H1 (cell line): ENCODE measurements around the gene MIDN. TPM values are rescaled to one million over a fixed set of nuclear protein-coding genes. Genes with fewer than 3 reads are reported as not detected.

ENCODE experiments used
- BRCA1 ChIP-seq: IDR thresholded peaks from 2 replicates; pipeline ENCODE4 v1.6.1; 2012; ENCODE audit warnings: low read depth, low read length, improper control_type of control experiment
- CBX5 ChIP-seq: fragments of 300-800, 300-1000 bp; sonication (generic); IDR thresholded peaks from 2 replicates; pipeline ENCODE4 v1.7.1; 2016; ENCODE audit warnings: antibody characterized with exemption, low read length, low read depth
- GABPA ChIP-seq: IDR thresholded peaks from 2 replicates; pipeline ENCODE4 v1.6.1; 2011; ENCODE audit warnings: mild to moderate bottlenecking, low read length, moderate library complexity, borderline replicate concordance; ENCODE audit not compliant: insufficient read depth
- HDAC6 ChIP-seq: IDR thresholded peaks from one replicate; pipeline ENCODE4 v1.7.1; 2012; ENCODE audit warnings: low read depth, mild to moderate bottlenecking, inconsistent platforms, low read length, moderate library complexity
- KDM1A ChIP-seq: fragments of 200-600, 300-600 bp; sonication (generic); IDR thresholded peaks from 2 replicates; pipeline ENCODE4 v1.7.1; 2016; ENCODE audit warnings: mild to moderate bottlenecking, low read length, borderline replicate concordance
- SAP30 ChIP-seq: fragments of 300-600 bp; sonication (generic); IDR thresholded peaks from 2 replicates; pipeline ENCODE4 v1.7.1; 2012; ENCODE audit warnings: low read length, moderate library complexity, mild to moderate bottlenecking, inconsistent platforms; ENCODE audit not compliant: insufficient read depth, insufficient replicate concordance
- TEAD4 ChIP-seq: IDR thresholded peaks from 2 replicates; pipeline ENCODE4 v1.6.1; 2012; ENCODE audit warnings: low read depth, low read length, inconsistent platforms, mixed read lengths
- ZNF274 ChIP-seq: IDR thresholded peaks from 2 replicates; pipeline ENCODE4 v1.7.0; 2012; ENCODE audit warnings: low read length, borderline replicate concordance; ENCODE audit errors: extremely low read depth
- polyA plus RNA-seq, 7 experiments: library from polyadenylated mRNA; depleted of rRNA in 3 of 7; stranded (reverse) in 5 of 7; unstranded in 2 of 7; fragments of >200 nt in 5 of 7; fragments of 200-250 nt in 2 of 7; gene quantifications; 1 replicate in 5 of 7; 2 replicates in 1 of 7; 4 replicates in 1 of 7; pipeline versions ENCODE4 v1.2.1 to v1.2.3, GENCODE V29; 2011 to 2013; ENCODE audit warnings: missing spikeins in 2 of 7, mixed read lengths in 2 of 7
- total RNA-seq: library from RNA; stranded (reverse); fragmentation: NEBNext Ultra II Directional; extraction: Animal tissue kit (Norgen Biotek cat#: 25700); gene quantifications from 2 replicates; pipeline ENCODE4 v1.2.1, GENCODE V29; 2021

The MIDN gene
- total and polyA plus RNA-seq, 2 of the 8 experiments (the other 6 are each of a cell fraction or from before 2014, with no cell fraction given), result 39.8 to 159 TPM

GRCh38 chr19:1278713-1279660, 30.6 kb downstream of the MIDN start (continued):
- no peak for TF ChIP-seq BRCA1
- no peak for TF ChIP-seq ZNF274
- TF ChIP-seq CBX5, result no peak
- TF ChIP-seq GABPA, result no peak
- no peak for TF ChIP-seq TEAD4
- TF ChIP-seq HDAC6, result no peak
- no peak for TF ChIP-seq KDM1A
- no peak for TF ChIP-seq SAP30
- TF ChIP-seq, all 59 proteins: peak for 0
